HG03520 (cell line): Measurements from ENCODE around the gene TNFRSF25.

ENCODE experiments used
- ATAC-seq: cut with Tn5 transposase; IDR thresholded peaks from one replicate; pipeline ENCODE4 v1.9.1; 2021; ENCODE audit warnings: mild to moderate bottlenecking, moderate library complexity; ENCODE audit not compliant: unreplicated experiment

The TNFRSF25 gene, protein sequence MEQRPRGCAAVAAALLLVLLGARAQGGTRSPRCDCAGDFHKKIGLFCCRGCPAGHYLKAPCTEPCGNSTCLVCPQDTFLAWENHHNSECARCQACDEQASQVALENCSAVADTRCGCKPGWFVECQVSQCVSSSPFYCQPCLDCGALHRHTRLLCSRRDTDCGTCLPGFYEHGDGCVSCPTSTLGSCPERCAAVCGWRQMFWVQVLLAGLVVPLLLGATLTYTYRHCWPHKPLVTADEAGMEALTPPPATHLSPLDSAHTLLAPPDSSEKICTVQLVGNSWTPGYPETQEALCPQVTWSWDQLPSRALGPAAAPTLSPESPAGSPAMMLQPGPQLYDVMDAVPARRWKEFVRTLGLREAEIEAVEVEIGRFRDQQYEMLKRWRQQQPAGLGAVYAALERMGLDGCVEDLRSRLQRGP

GRCh38 chr1:6466023-6466422, at the start of gene TNFRSF25:
TNFRSF25 (minus strand) TSS chr1:6466173; CDS start chr1:6466107, 66 bp downstream.
- no peak for ATAC-seq

GRCh38 chr1:6515771-6516170, 49.8 kb upstream of the TNFRSF25 start:
- ATAC-seq, result no peak

DNA sequence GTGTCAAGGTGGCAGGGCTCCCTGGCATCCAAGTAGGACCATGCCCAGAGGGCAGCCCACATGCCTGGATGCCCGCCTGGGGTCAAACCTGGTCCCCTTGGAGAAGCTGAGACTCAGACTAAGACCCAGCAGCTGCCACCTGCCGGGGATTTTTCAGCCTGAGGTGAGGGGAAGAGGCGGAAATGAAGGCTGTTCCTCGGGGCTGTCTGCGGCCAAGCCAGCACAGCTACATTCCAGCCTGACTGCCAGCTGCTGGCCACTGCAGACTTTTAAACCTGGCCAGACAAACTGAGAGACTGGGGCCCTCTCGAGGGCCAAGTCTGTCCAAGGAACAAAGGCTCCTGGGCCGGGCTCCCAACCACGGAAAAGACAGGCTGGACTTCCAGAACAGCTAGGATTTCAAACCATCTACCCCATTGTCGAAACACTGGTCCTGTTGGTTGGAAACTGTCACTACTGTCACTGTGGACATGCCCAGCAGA, 47.4 kb upstream of the TNFRSF25 start:
- ATAC-seq, result no peak

DNA sequence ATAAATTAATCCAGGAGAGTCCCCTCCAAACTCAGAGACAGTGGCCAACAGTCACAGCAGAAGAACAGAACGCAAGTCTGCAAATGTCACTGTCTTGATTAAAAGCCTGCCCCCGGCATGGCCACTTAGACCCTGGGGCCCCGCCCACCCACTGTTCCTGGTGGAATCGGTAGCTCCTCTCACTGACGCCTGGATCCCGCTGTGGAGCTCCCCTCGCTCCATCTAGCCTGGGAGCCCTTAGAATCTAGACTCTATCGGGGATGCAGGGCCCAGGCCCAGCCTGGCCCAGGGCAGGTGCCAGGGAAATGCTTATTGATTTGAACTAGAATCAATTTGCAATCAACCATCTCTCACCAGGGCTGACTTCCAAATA, 46.9 kb upstream of the TNFRSF25 start:
- no peak for ATAC-seq

DNA sequence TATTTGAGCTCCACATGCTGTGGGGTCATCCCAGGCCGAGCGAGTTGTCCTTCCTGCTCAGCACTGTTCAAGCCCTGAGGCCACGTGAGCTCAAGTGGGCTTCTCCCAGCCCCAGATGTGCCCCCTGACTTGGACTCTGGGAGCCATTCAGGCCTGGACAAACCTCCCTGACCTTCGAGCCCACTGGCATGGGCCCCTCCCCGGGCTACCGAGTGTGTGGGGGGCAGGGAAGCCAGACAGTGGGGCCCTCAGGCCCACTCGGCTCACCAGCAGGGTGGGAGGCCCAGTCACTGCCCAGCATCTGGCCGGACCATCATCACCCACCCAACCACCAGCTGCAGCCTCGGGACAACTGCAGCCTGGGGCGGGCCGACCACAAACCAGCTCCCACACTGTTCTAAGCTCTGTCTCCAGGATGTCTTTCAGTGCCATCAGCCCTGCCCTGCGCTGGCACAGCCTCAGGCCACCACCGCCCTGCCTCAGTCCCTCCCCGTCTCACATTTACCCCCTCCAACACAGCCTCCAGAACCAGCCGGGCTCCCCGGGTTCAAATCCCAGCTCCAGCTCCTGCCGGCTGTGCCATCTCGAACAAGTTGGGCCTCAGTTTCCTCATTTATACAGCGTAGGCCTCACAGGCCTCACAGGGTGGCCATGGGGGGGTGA, 46.4 kb upstream of the TNFRSF25 start:
- no peak for ATAC-seq

DNA sequence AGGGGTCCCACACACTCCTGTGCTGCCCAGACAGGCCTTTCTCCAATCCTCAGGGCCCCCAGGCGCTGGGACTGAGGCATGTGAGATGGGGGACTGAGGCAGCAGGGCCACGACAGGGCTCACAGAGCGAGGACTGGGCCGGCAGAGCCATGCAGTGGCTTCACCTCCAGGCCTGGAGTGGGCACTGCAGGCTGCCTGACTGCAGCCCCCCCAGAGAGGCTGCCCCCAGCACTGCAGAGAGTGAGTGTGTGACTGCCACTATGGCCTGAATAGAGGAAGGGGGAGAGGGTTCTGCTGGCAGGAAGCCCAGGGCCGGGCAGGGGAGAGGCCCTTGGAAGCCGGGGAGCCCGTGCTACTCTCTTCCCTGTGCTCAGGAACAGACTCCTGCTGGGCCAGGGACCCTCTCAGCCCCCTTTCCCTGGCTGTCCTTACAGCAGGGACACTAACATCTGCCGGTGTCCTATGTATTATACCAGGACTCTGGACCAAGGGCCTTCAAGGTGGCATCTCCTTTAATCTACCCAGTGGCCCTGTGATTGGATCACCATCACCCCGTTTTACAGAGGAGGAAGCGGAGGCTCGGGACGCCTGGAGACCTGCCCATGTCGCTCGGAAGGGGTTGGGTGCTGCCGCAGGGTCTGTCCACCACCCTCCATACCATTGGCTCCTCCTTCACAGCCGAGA, 45.7 kb upstream of the TNFRSF25 start:
- no peak for ATAC-seq

GRCh38 chr1:6511056-6511455, 45.1 kb upstream of the TNFRSF25 start:
- no peak for ATAC-seq

GRCh38 chr1:6510493-6510892, 44.5 kb upstream of the TNFRSF25 start:
- ATAC-seq, result no peak

GRCh38 chr1:6509919-6510291, 43.9 kb upstream of the TNFRSF25 start:
- no peak for ATAC-seq

- no peak for ATAC-seq
Measured at GRCh38 chr1:6509220-6509918, 43.4 kb upstream of the TNFRSF25 start.

DNA sequence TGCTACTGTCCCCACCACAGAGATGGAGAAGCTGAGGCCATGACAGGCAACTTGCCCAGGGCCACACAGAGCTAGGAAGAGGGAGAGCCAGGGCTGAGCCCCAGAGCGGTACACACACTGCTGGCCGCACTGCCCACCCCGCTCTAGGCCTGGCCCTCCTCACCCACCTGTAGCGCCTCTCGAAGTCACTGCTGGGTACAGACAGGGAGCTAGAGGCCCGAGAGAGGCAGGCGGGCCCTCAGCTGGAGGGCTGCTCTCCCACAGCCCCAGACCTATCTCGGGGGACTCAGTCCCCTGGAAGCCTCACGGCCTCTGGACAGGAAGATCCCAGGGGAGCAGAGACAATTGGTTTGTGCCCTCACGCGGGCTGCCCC, 42.8 kb upstream of the TNFRSF25 start:
- ATAC-seq, result no peak

DNA sequence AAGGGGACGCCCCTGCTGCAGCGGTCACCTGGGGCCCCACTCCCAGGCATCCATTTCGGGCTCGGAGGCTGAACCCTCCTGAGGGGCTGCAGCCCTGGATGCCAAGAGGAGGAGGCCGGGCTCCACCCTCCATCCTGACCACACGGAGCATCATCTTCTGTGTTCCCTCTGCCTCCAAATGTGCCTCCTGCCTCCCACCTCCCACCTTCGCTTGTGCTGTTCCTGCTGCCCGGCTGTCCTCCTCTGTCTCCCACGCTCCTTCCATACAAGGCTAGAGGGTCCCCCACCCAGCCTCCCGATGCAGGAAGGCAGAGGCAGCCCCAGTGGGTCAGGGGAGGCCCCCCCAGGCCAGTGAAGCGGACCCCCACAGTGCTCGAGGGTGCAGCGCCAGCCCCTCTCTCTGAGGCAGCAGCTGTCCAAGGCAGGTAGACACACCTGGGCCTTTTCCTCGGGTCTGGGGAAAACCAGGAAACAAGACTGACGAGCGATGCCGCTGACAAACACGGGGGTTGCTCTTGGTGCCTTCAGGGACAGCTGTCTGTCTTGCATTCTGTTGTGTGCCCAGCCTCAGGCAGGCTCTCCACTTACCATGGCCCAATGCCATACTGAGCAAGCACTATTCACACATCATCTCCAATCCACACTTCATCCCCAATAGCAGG, 42.3 kb upstream of the TNFRSF25 start:
- no peak for ATAC-seq

DNA sequence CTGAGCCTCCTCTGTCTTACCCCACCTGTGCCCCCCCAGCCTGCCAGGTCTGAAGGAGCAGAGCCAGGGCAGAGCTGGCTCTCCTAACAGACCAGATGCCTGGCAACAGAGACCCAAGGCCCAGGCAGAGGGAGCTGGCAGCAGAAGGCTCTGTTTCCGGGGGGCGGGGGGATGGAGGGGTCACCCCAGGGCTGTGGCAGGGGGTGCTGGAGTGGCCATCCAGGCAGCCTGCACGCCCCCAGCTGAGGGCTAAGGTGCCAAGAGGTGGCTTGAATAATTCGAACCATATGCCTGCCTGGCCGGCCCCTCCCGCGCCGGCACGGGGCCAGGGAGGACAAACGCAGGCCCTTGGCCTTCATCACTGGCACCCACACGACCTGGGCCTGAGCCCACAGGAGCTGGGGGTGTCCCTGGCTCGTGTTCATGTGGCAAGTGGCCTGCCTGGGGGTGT, 41.5 kb upstream of the TNFRSF25 start:
- no peak for ATAC-seq

DNA sequence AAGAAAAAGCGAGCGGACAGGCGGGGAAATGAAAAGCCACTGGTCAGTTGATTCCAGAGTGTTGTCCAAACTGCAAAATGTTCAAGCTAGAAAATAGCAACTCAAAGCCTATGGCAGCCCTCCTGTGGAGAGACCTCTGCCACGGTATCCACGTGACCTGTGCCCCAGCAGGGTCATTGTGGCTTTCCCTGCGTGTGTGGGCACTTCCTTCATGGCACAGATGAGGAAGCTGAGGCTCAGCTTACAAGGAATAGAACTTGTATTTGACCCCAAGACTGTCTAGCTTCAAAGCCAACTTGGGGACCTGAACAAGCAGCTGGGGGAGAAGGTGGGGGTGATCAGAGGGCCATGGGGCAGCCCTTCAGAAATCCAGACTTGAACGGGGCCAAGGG, 41.1 kb upstream of the TNFRSF25 start:
- ATAC-seq, result no peak

DNA sequence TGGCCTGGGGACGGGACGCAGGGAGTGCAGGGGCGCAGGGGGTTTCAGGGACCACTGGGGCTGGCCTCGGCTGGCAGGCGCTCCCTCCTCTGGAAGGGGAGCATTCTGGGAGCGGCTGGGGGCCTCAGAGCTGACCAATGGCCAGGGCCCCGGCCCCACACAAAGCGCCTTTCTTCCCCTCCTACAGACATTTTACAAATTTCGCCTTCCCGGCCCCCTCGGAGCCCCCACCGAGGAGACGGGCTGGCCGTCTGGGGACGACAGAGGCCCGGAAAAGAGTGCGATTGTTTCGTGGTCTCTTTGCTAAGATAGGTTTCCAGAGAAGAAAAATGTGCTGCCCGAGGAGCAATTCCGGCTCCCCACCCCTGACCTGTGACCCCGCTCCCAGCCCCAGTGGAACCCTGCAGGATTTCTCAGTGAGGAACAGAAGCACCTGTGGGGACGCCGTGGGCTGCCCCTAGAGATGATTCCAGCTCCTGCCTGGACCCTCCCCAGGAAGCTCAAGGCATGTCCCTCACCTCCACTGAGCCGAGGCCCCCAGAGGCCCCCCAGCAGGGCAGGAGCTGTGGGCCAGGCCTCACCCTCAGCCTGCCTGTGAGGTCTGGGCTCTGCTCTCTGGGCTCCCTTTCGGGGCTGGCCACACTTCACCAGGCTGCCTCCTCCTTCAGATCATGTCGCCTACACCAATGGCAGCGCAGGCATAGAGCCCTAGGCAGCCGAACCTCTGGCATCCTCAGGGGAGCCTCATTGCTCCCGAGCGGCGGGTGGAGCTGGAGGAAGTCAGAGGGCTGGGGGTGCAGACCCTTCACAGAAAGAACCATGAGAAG, 40.5 kb upstream of the TNFRSF25 start:
- no peak for ATAC-seq

- no peak for ATAC-seq
Measured at GRCh38 chr1:6505367-6506209, 39.6 kb upstream of the TNFRSF25 start.

DNA sequence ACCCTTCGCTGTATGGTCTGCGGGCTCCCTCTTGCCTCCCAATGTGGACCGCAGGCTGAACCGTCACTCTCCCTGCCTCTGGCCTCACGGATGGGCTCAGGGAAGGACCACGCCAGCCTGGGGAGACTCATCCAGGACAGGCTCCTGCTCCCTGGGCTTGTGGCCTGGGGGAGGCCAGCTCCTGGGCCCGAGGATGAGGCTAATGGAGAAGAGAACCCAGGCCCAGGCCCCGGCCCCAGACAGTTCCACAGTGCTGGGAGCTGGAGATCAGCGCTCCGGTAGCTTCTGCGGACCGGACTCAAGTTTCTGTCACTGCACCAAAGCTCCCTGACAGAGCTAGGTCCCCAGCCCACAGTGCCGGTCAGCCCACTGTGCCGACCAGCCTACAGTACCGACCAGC, 38.9 kb upstream of the TNFRSF25 start:
- no peak for ATAC-seq

DNA sequence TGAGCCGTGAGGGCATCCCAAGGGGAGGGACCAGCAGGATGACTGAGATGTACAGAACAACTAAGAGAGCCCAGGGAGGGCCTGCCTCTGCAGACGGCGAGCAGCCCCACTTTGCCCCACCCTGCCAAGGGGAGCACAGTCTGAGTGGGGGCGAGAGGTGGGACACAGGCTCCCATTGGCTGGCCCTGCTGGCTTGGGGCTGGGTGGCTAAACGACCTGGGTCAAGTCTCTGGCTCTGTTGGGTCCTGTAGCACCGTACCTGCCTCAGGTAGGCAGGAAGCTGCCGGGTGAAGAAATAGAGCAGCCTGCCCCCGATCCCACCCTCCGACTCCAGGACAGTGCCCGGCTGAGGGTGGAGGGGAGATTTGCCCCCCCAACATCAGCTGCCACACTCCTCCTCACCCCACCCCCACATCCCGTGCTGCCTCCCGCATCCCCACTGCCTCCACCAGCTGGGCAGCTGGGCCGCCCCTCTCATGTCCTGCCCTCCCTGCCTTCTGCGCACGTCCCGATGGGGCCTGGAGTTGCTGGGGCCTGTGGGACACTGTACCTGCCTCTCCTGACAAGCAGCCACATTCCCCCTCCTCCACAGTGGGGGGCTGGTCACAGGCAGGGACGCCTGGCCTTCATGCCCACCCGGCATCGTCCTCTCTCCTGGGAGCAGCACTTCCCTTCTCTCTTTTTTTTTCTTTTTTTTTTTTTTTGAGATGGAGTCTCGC, 38.1 kb upstream of the TNFRSF25 start:
- ATAC-seq, result no peak
